GM12864 (cell line): Measurements from ENCODE around the gene MYO5A.
"Not testable (repeated sequence)": the region's sequence is repeated elsewhere in the genome, so short reads cannot be mapped to it uniquely, and the experiment has no call there.

Source experiments
- DNase-seq: peaks from one replicate; pipeline ENCODE4 v3.0.0-alpha.2; 2011; ENCODE audit warnings: low read depth
- H3K4me3 ChIP-seq: 2 replicates; pipeline ENCODE4 v1.5.1; 2011; ENCODE audit warnings: mild to moderate bottlenecking, low read depth, low read length, control low read depth
- CTCF ChIP-seq: IDR thresholded peaks from 2 replicates; pipeline ENCODE4 v1.5.1; 2011; ENCODE audit warnings: low read depth, mild to moderate bottlenecking, moderate library complexity, low read length, control low read depth, inconsistent platforms; ENCODE audit errors: missing control alignments

The MYO5A gene

GRCh38 chr15:52566889-52567288, 38.2 kb upstream of the MYO5A start:
- TF ChIP-seq CTCF = no peak
- H3K4me3 ChIP-seq = peak overlapping the region; percentile 64

GRCh38 chr15:52565417-52566358, 37.0 kb upstream of the MYO5A start:
- not testable (repeated sequence) for H3K4me3 ChIP-seq, DNase-seq

More at GRCh38 chr15:52566889-52567288, 38.2 kb upstream of the MYO5A start:
- DNase-seq = no peak

GRCh38 chr15:52563501-52564060, 34.9 kb upstream of the MYO5A start:
- DNase-seq = no peak
- H3K4me3 ChIP-seq = no peak overlapping the region
- no peak for TF ChIP-seq CTCF

GRCh38 chr15:52559575-52559974, 30.9 kb upstream of the MYO5A start:
- H3K4me3 ChIP-seq = no peak overlapping the region; the same call in 1 of the 2 replicates
- TF ChIP-seq CTCF = no peak
- no peak for DNase-seq

GRCh38 chr15:52559022-52559421, 30.3 kb upstream of the MYO5A start:
- no peak for TF ChIP-seq CTCF
- DNase-seq = no peak
- peak overlapping the region; percentile 37; the same call in 1 of the 2 replicates for H3K4me3 ChIP-seq

GRCh38 chr15:52558196-52558595, 29.5 kb upstream of the MYO5A start:
- DNase-seq = peak; percentile 70
- peak overlapping the region; percentile 37; the same call in 1 of the 2 replicates for H3K4me3 ChIP-seq
- no peak for TF ChIP-seq CTCF

GRCh38 chr15:52557274-52557641, 28.6 kb upstream of the MYO5A start:
- DNase-seq = no peak
- H3K4me3 ChIP-seq = no peak overlapping the region
- no peak for TF ChIP-seq CTCF
